Measurements from ENCODE around the gene GLT8D2. TPM values are rescaled to one million over a fixed set of nuclear protein-coding genes. Genes with fewer than 3 reads are reported as not detected.

The GLT8D2 gene
- total and polyA plus RNA-seq, 2 of the 13 experiments (the other 11 are each of a cell fraction or from before 2014, with no cell fraction given) = not detected

GRCh38 chr12:104011253-104011652, 38.7 kb downstream of the GLT8D2 start:
- no peak for ATAC-seq
- Histone ChIP-seq H3K9ac (ENCODE audit: insufficient read depth, low read depth, low read length) (no peak overlapping the region), H3K36me3 (replicated peaks in 1 of 2; ENCODE audit: control insufficient read depth in 1 of 2, insufficient read depth in 2 of 2, low read length in 2 of 2) (no peaks in the 10 kb centered on the region), H3K9me3 (ENCODE audit: low read length) (no peaks in the 10 kb centered on the region), H3K4me2 (ENCODE audit: low read depth, low read length) (no peak overlapping the region), H3K27me3 (ENCODE audit: control insufficient read depth in 1 of 2, insufficient read depth in 2 of 2, low read length in 2 of 2) (peaks cover 0 to 2% of the 10 kb centered on the region in 2 experiments; a peak in 2 of 5 replicates), H3K4me3 (replicated peaks in 1 of 3; ENCODE audit: insufficient read depth in 1 of 3, low read depth in 2 of 3, low read length in 3 of 3) (no peak overlapping the region), H3K79me2 (ENCODE audit: insufficient read depth, low read length) (no peaks in the 10 kb centered on the region), H4K20me1 (ENCODE audit: insufficient read depth, low read length) (no peaks in the 10 kb centered on the region), H3K4me1 (ENCODE audit: insufficient read depth, low read length) (no peaks in the 10 kb centered on the region), H2AFZ (ENCODE audit: low read length) (no peak overlapping the region), H3K27ac (ENCODE audit: extremely low read length, insufficient read depth, low read length) (no peak overlapping the region)
- ChIA-PET CTCF (ENCODE audit: low intra/inter-chr PET ratio, low total read pairs) (no interaction called here), POLR2A (no interaction called here)
- BruUV-seq (replicated peaks) = no TSS peak
- no peak for FAIRE-seq
- intact Hi-C loops (cut with micrococcal nuclease; ENCODE audit: unreplicated experiment) = no loop called here
- in situ Hi-C loops (cut with HindIII; ENCODE audit: extremely low pct_ligation_motif_present, low pct_unique_long_range_greater_than_20kb) = no loop called here
- 33% methylated on average over 6 of the region's 6 CpGs for WGBS (ENCODE audit: low lambda C conversion rate)
- DNase-seq (ENCODE audit: low spot score) = no peak
- TF ChIP-seq ZNF7 (CRISPR knock-in tag; IDR thresholded peaks at IDR 0.05) (no peak), ZNF629 (CRISPR knock-in tag; conservative IDR thresholded peaks at IDR 0.05) (no peak), RAD51 (IDR thresholded peaks at IDR 0.05; ENCODE audit: borderline replicate concordance) (no peak), ZEB1 (IDR thresholded peaks at IDR 0.05; ENCODE audit: insufficient replicate concordance, low read depth) (no peak), ZBTB7A (CRISPR knock-in tag; IDR thresholded peaks at IDR 0.05) (no peak)
- TF ChIP-seq, protein P1, sequence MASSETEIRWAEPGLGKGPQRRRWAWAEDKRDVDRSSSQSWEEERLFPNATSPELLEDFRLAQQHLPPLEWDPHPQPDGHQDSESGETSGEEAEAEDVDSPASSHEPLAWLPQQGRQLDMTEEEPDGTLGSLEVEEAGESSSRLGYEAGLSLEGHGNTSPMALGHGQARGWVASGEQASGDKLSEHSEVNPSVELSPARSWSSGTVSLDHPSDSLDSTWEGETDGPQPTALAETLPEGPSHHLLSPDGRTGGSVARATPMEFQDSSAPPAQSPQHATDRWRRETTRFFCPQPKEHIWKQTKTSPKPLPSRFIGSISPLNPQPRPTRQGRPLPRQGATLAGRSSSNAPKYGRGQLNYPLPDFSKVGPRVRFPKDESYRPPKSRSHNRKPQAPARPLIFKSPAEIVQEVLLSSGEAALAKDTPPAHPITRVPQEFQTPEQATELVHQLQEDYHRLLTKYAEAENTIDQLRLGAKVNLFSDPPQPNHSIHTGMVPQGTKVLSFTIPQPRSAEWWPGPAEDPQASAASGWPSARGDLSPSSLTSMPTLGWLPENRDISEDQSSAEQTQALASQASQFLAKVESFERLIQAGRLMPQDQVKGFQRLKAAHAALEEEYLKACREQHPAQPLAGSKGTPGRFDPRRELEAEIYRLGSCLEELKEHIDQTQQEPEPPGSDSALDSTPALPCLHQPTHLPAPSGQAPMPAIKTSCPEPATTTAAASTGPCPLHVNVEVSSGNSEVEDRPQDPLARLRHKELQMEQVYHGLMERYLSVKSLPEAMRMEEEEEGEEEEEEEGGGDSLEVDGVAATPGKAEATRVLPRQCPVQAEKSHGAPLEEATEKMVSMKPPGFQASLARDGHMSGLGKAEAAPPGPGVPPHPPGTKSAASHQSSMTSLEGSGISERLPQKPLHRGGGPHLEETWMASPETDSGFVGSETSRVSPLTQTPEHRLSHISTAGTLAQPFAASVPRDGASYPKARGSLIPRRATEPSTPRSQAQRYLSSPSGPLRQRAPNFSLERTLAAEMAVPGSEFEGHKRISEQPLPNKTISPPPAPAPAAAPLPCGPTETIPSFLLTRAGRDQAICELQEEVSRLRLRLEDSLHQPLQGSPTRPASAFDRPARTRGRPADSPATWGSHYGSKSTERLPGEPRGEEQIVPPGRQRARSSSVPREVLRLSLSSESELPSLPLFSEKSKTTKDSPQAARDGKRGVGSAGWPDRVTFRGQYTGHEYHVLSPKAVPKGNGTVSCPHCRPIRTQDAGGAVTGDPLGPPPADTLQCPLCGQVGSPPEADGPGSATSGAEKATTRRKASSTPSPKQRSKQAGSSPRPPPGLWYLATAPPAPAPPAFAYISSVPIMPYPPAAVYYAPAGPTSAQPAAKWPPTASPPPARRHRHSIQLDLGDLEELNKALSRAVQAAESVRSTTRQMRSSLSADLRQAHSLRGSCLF (CRISPR knock-in tag; IDR thresholded peaks at IDR 0.05; ENCODE audit: borderline replicate concordance) = no peak
- TF ChIP-seq, protein P2, sequence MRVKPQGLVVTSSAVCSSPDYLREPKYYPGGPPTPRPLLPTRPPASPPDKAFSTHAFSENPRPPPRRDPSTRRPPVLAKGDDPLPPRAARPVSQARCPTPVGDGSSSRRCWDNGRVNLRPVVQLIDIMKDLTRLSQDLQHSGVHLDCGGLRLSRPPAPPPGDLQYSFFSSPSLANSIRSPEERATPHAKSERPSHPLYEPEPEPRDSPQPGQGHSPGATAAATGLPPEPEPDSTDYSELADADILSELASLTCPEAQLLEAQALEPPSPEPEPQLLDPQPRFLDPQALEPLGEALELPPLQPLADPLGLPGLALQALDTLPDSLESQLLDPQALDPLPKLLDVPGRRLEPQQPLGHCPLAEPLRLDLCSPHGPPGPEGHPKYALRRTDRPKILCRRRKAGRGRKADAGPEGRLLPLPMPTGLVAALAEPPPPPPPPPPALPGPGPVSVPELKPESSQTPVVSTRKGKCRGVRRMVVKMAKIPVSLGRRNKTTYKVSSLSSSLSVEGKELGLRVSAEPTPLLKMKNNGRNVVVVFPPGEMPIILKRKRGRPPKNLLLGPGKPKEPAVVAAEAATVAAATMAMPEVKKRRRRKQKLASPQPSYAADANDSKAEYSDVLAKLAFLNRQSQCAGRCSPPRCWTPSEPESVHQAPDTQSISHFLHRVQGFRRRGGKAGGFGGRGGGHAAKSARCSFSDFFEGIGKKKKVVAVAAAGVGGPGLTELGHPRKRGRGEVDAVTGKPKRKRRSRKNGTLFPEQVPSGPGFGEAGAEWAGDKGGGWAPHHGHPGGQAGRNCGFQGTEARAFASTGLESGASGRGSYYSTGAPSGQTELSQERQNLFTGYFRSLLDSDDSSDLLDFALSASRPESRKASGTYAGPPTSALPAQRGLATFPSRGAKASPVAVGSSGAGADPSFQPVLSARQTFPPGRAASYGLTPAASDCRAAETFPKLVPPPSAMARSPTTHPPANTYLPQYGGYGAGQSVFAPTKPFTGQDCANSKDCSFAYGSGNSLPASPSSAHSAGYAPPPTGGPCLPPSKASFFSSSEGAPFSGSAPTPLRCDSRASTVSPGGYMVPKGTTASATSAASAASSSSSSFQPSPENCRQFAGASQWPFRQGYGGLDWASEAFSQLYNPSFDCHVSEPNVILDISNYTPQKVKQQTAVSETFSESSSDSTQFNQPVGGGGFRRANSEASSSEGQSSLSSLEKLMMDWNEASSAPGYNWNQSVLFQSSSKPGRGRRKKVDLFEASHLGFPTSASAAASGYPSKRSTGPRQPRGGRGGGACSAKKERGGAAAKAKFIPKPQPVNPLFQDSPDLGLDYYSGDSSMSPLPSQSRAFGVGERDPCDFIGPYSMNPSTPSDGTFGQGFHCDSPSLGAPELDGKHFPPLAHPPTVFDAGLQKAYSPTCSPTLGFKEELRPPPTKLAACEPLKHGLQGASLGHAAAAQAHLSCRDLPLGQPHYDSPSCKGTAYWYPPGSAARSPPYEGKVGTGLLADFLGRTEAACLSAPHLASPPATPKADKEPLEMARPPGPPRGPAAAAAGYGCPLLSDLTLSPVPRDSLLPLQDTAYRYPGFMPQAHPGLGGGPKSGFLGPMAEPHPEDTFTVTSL (CRISPR knock-in tag; IDR thresholded peaks at IDR 0.05; ENCODE audit: borderline replicate concordance) = no peak
- TF ChIP-seq, protein P3, sequence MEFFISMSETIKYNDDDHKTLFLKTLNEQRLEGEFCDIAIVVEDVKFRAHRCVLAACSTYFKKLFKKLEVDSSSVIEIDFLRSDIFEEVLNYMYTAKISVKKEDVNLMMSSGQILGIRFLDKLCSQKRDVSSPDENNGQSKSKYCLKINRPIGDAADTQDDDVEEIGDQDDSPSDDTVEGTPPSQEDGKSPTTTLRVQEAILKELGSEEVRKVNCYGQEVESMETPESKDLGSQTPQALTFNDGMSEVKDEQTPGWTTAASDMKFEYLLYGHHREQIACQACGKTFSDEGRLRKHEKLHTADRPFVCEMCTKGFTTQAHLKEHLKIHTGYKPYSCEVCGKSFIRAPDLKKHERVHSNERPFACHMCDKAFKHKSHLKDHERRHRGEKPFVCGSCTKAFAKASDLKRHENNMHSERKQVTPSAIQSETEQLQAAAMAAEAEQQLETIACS (CRISPR knock-in tag; IDR thresholded peaks at IDR 0.05) = no peak
